Natural killer cell (primary cell): Measurements from ENCODE around the gene GVQW3. TPM values are rescaled to one million over a fixed set of nuclear protein-coding genes. Genes with fewer than 3 reads are reported as not detected.
A peak's percentile ranks its signal among the peaks of the same experiment; 100 is the strongest.

Experiments
- ATAC-seq, 3 donors: fragments of 150-1000 bp in 2 of 3; fragments of 200-7000 bp in 1 of 3; cut with Tn5 transposase; 1 replicate in 1 of 3; 2 replicates in 2 of 3; pipeline ENCODE4 v1.10.0; 2021; ENCODE audit warnings: mild to moderate bottlenecking in 2 of 3, moderate library complexity in 2 of 3
- DNase-seq, 2 donors: peaks; one replicate each; pipeline versions ENCODE4 v3.0.0 to v3.0.0-alpha.2; 2013 to 2021; ENCODE audit warnings: mixed read lengths in 1 of 2
- H3K27ac ChIP-seq: one replicate; pipeline ENCODE4 v1.5.1; 2013; ENCODE audit warnings: mild to moderate bottlenecking, low read length
- H3K27me3 ChIP-seq: one replicate; pipeline ENCODE4 v1.6.1; 2013; ENCODE audit warnings: low read length; ENCODE audit not compliant: control insufficient read depth, insufficient read depth
- H3K36me3 ChIP-seq: one replicate; pipeline ENCODE4 v1.6.1; 2013; ENCODE audit warnings: low read length; ENCODE audit not compliant: control insufficient read depth, insufficient read depth
- H3K4me1 ChIP-seq: one replicate; pipeline ENCODE4 v1.6.1; 2013; ENCODE audit warnings: low read length; ENCODE audit not compliant: control insufficient read depth, insufficient read depth
- H3K4me3 ChIP-seq: one replicate; pipeline ENCODE4 v1.5.1; 2013; ENCODE audit warnings: low read length
- H3K9me3 ChIP-seq: one replicate; pipeline ENCODE4 v1.6.1; 2013; ENCODE audit warnings: low read length; ENCODE audit not compliant: control insufficient read depth, insufficient read depth
- H3K27ac Mint-ChIP-seq, 2 donors: one replicate each; pipeline ENCODE4 v1.8.0; 2022; ENCODE audit warnings: mild to moderate bottlenecking in 2 of 2, mixed read lengths in 2 of 2, moderate library complexity in 1 of 2
- H3K27me3 Mint-ChIP-seq, 2 donors: one replicate each; pipeline ENCODE4 v1.8.0; 2022; ENCODE audit warnings: low read depth in 2 of 2, mixed read lengths in 2 of 2
- H3K36me3 Mint-ChIP-seq: one replicate; pipeline ENCODE4 v1.8.0; 2022; ENCODE audit warnings: mixed read lengths
- H3K4me1 Mint-ChIP-seq, 2 donors: one replicate each; pipeline ENCODE4 v1.8.0; 2022; ENCODE audit warnings: mixed read lengths in 2 of 2
- H3K4me3 Mint-ChIP-seq: one replicate; pipeline ENCODE4 v1.8.0; 2022; ENCODE audit warnings: mild to moderate bottlenecking, moderate library complexity, mixed read lengths
- H3K9me3 Mint-ChIP-seq, 2 donors: one replicate each; pipeline ENCODE4 v1.8.0; 2022; ENCODE audit warnings: mixed read lengths in 2 of 2
- WGBS: methylation state at CpG from one replicate; pipeline ENCODE4 v1.1.7; 2013; ENCODE audit warnings: missing lambda C conversion rate; ENCODE audit not compliant: insufficient coverage; 5-methylcytosine and 5-hydroxymethylcytosine counted together
- intact Hi-C: fragments of 100-400 bp; cut with micrococcal nuclease; formaldehyde crosslinking; loops from one replicate; pipeline ENCODE4 v1.14.2; 2022
- total RNA-seq, 4 donors: library from RNA; stranded (reverse); fragments of 120-200 nt in 1 of 4; gene quantifications; one replicate each; pipeline versions ENCODE4 v1.2.3 to v1.2.4, GENCODE V29; 2013 to 2022
- TF ChIP-seq, protein P1 (sequence below): fragments of 200-600 bp; IDR thresholded peaks from one replicate; pipeline ENCODE4 v1.8.0; 2022; ENCODE audit warnings: antibody characterized with exemption

GVQW3 gene
- total RNA-seq, 3 donors from 2014 or later (not counting 1 experiment from before 2014, with no cell fraction given) = 3.2 to 5.6 (median 4.0) TPM

DNA sequence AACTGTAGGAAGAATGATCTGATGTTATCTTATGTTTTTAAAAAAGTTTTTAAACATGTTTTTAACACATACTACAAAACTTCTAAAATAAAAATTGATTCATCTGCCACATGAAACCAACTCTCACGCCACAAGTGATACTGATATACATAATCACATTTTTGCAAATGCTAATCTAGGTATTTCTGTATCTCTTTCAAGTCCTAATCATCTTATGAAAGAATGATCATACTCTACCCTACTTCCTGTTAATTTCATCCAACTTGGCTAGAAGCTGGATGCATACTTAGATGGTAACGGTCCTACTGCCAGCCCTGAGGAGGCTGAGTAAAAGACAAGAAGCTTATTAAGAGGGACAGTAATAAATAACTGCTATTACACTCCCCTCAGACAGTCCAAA is 19.3 kb upstream of the GVQW3 start:
- peaks cover 9 to 37% of the 10 kb centered on the region in 2 donors for H3K4me1 Mint-ChIP-seq
- ATAC-seq (no peak), DNase-seq (no peak)
- Histone ChIP-seq H3K4me1 (no peaks in the 10 kb centered on the region), H3K36me3 (peaks cover 20% of the 10 kb centered on the region), H3K27me3 (no peaks in the 10 kb centered on the region), H3K27ac (no peak overlapping the region), H3K4me3 (no peak overlapping the region), H3K9me3 (no peaks in the 10 kb centered on the region)
- no peaks in the 10 kb centered on the region for H3K27me3 Mint-ChIP-seq
- intact Hi-C loops = no loop called here
- TF ChIP-seq, protein P1, sequence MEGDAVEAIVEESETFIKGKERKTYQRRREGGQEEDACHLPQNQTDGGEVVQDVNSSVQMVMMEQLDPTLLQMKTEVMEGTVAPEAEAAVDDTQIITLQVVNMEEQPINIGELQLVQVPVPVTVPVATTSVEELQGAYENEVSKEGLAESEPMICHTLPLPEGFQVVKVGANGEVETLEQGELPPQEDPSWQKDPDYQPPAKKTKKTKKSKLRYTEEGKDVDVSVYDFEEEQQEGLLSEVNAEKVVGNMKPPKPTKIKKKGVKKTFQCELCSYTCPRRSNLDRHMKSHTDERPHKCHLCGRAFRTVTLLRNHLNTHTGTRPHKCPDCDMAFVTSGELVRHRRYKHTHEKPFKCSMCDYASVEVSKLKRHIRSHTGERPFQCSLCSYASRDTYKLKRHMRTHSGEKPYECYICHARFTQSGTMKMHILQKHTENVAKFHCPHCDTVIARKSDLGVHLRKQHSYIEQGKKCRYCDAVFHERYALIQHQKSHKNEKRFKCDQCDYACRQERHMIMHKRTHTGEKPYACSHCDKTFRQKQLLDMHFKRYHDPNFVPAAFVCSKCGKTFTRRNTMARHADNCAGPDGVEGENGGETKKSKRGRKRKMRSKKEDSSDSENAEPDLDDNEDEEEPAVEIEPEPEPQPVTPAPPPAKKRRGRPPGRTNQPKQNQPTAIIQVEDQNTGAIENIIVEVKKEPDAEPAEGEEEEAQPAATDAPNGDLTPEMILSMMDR = no peak
- H3K27ac Mint-ChIP-seq = peak overlapping the region in 1 of 2 donors; percentile 38
- WGBS = 100% methylated on average over 1 of the region's 2 CpGs
- no peak overlapping the region for H3K4me3 Mint-ChIP-seq
- H3K9me3 Mint-ChIP-seq = no peaks in the 10 kb centered on the region
- no peaks in the 10 kb centered on the region for H3K36me3 Mint-ChIP-seq

DNA sequence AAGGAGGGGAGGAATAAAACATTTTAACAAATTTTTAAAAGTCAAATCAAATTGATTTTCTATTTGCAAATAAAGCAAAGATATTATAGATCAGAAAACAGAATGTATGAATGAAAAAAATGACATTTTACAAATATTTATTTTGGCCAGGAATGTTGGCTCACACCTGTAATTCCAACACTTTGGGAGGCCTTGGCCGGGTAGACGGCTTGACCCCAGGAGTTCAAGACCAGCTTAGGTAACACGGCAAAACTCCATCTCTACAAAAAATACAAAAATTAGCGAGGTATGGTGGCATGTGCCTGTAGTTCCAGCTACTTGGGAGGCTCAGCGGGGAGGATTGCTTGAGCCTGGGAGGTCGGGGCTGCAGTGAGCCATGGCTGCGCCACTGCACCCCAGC is 18.4 kb upstream of the GVQW3 start:
- Histone ChIP-seq H3K4me3 (no peak overlapping the region), H3K27me3 (no peaks in the 10 kb centered on the region), H3K27ac (no peak overlapping the region), H3K9me3 (no peaks in the 10 kb centered on the region), H3K4me1 (no peaks in the 10 kb centered on the region), H3K36me3 (peaks cover 20% of the 10 kb centered on the region)
- ATAC-seq = no peak
- Mint-ChIP-seq H3K4me3 (no peak overlapping the region), H3K27ac (peak overlapping the region in 1 of 2 donors; percentile 38), H3K27me3 (no peaks in the 10 kb centered on the region), H3K9me3 (no peaks in the 10 kb centered on the region), H3K4me1 (peaks cover 12 to 40% of the 10 kb centered on the region in 2 donors), H3K36me3 (no peaks in the 10 kb centered on the region)
- WGBS = 97% methylated on average over 5 of the region's 7 CpGs
- no peak for DNase-seq
- intact Hi-C loops = no loop called here
- TF ChIP-seq, protein P1 = no peak

DNA sequence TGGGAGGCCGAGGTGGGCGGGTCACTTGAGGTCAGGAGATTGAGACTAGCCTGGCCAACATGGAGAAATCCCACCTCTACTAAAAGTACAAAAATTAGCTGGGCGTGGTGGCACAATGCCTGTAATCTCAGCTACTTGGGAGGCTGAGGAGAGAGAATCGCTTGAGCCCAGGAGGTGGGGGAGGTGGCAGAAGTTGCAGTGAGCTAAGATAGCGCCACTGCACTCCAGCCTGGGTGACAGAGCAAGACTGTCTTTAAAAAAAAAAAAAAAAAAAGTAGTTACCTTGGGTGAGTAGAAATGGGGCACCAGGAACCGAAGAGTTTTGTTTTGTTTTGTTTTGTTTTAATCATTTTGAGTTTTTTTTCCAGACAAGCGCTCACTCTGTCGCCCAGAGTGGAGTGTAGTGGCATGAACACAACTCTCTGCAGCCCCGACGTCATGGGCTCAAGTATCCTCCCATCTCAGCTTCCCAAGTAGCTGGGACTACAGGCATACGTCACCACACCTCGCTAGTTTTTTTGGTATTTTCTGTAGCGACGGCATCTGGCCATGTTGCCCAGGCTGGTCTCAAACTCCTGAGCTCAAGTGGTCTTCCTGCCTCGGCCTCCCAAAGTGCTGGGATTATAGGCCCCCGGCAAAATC is 16.0 kb upstream of the GVQW3 start:
- Histone ChIP-seq H3K4me3 (no peak overlapping the region), H3K27ac (no peak overlapping the region), H3K36me3 (peaks cover 15% of the 10 kb centered on the region), H3K27me3 (no peaks in the 10 kb centered on the region), H3K4me1 (no peaks in the 10 kb centered on the region), H3K9me3 (no peaks in the 10 kb centered on the region)
- DNase-seq (no peak), ATAC-seq (no peak)
- H3K4me1 Mint-ChIP-seq = peaks cover 35 to 51% of the 10 kb centered on the region in 2 donors
- no peaks in the 10 kb centered on the region for H3K36me3 Mint-ChIP-seq
- intact Hi-C loops = no loop called here
- no peaks in the 10 kb centered on the region for H3K27me3 Mint-ChIP-seq
- H3K27ac Mint-ChIP-seq = peak overlapping the region in 1 of 2 donors; percentile 7
- H3K4me3 Mint-ChIP-seq = no peak overlapping the region
- WGBS = 97% methylated on average over 16 of the region's 16 CpGs
- TF ChIP-seq, protein P1 = no peak
- H3K9me3 Mint-ChIP-seq = no peaks in the 10 kb centered on the region

DNA sequence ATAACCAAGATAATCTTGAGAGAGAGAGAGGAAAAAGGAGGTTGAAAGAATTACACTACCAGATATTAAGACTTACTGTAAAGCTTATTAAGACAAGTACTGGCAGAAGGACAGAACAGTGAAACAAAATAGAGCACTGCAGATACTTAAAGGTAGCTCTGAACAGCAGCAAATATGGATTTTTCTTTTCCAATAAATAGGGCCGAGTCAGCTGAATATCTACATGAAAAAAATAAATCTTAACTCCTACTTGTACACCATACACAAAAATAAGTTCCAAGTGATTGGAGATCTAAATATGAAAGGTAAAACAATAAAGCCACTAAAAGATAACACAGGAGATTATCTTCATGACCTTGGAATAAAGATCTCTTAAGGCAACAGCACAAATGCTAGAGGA is 12.6 kb upstream of the GVQW3 start:
- no peaks in the 10 kb centered on the region for H3K9me3 ChIP-seq
- no peaks in the 10 kb centered on the region for H3K4me1 ChIP-seq
- ATAC-seq = no peak
- no peak overlapping the region for H3K27ac ChIP-seq
- Mint-ChIP-seq H3K36me3 (no peaks in the 10 kb centered on the region), H3K4me3 (no peak overlapping the region), H3K9me3 (no peaks in the 10 kb centered on the region), H3K4me1 (peaks cover 41 to 45% of the 10 kb centered on the region in 2 donors), H3K27me3 (no peaks in the 10 kb centered on the region), H3K27ac (no peak overlapping the region)
- WGBS = 80% methylated on average over 1 of the region's 1 CpG
- intact Hi-C loops = no loop called here
- no peak overlapping the region for H3K4me3 ChIP-seq
- DNase-seq = no peak
- H3K27me3 ChIP-seq = no peaks in the 10 kb centered on the region
- peaks cover 4% of the 10 kb centered on the region for H3K36me3 ChIP-seq
- TF ChIP-seq, protein P1 = no peak
